GM12873 (cell line): ENCODE data around the gene ANKRD23.

Experiments
- CTCF ChIP-seq: IDR thresholded peaks from 2 replicates; pipeline ENCODE4 v1.5.1; 2012; ENCODE audit warnings: low read depth, mild to moderate bottlenecking, moderate library complexity, low read length, control low read depth; ENCODE audit not compliant: insufficient read depth; ENCODE audit errors: missing control alignments

Gene ANKRD23

DNA sequence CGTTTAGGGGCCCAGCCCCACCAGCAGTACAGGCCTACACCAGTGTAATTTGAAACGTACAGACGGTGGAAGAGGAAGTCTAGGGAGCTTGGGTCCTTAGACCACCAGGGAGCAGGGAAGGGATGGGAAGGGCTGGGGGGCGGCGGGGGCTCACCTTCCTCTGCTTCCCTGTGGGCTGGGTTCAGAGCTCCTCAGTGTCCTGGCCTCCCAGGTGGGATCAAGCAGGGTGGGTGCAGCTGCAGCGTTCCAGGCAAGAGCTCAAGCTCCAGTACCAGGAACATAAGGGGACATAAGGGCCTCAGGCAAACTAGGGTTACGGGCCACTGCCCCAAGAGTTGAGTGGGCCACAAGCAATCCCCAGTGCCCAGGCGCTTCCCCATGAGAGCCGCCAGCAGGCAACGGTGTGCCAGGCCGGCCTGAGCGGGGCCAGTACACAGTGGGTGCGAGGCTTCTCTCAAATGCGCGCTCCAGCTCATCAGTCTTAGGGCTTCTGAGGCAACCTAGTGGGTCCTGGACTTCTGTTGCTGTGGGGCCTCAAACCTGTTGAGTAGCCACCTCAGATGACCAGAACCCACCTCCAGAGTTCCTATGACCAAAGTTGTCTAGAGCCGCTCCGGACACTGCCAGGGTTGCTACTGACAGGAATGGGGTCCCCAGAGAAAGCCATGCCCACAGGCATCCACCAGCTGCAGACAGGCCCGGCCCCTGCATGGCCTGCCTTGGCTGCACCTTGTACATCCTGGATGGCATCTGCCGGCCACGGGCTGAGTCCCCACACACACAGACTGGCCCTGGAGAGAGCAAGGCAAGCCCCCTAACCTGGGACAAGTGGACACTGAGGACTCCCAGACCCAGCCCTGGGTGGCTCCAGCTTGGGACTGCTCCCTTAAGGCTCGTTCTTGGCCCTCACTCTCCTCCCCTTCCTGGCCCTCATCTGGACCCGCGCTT lies 5.2 kb downstream of the ANKRD23 start:
- TF ChIP-seq CTCF: no peak

GRCh38 chr2:96837575-96837974 lies 6.2 kb downstream of the ANKRD23 start:
- TF ChIP-seq CTCF: no peak

- no peak for TF ChIP-seq CTCF
Observed at GRCh38 chr2:96835830-96836229, 8.0 kb downstream of the ANKRD23 start.

- no peak for TF ChIP-seq CTCF
Observed at GRCh38 chr2:96832754-96833507, 10.9 kb downstream of the ANKRD23 start.

- no peak for TF ChIP-seq CTCF
Observed at GRCh38 chr2:96832408-96832753, 11.4 kb downstream of the ANKRD23 start.

DNA sequence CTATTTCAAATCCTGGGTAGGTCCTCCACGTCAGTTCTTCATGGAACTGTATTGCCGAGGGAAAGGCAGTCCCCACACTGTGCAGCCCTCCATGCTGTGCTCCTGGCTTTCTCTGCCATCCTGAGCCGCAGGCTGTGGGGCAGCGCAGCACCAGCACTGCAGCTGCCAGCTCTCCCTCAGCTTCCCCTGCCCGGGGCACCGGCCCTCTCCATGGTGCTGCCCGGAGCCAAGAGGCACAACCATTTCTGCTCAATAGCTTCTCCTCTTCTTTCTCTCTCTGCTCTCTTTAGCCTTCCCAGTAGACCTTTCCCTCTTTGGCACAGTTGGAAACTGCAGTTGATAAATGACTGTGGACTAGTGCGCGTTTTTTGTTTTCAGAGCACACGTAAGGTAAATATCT lies 12.1 kb downstream of the ANKRD23 start:
- TF ChIP-seq CTCF: no peak

GRCh38 chr2:96830044-96830562 lies 13.7 kb downstream of the ANKRD23 start:
- no peak for TF ChIP-seq CTCF
